NT2/D1 (cell line): ENCODE measurements around the gene ZNF391.
"Not testable (repeated sequence)": the region's sequence is repeated elsewhere in the genome, so short reads cannot be mapped to it uniquely, and the experiment has no call there.

ENCODE experiments used
- DNase-seq: peaks from one replicate; pipeline ENCODE4 v3.0.0-alpha.2; 2011; ENCODE audit warnings: low read depth, low spot score
- H3K27me3 ChIP-seq: 2 replicates; pipeline ENCODE4 v1.6.0; 2011; ENCODE audit warnings: mild to moderate bottlenecking; ENCODE audit not compliant: insufficient read length, insufficient read depth
- H3K36me3 ChIP-seq: 2 replicates; pipeline ENCODE4 v1.6.1; 2011; ENCODE audit warnings: mild to moderate bottlenecking, low read length, mixed read lengths; ENCODE audit not compliant: insufficient read depth, insufficient read length
- H3K4me1 ChIP-seq: 2 replicates; pipeline ENCODE4 v1.5.1; 2011; ENCODE audit not compliant: insufficient read depth, insufficient read length
- H3K4me3 ChIP-seq: 2 replicates; pipeline ENCODE4 v1.5.1; 2011; ENCODE audit warnings: low read depth; ENCODE audit not compliant: insufficient read length
- H3K9ac ChIP-seq: 2 replicates; pipeline ENCODE4 v1.6.0; 2011; ENCODE audit warnings: low read depth; ENCODE audit not compliant: insufficient read length
- H3K9me3 ChIP-seq: 2 replicates; pipeline ENCODE4 v1.5.1; 2011; ENCODE audit warnings: mild to moderate bottlenecking, low read length; ENCODE audit not compliant: insufficient read depth
- SUZ12 ChIP-seq: IDR thresholded peaks from 2 replicates; pipeline ENCODE4 v1.6.1; 2011; ENCODE audit not compliant: insufficient read length, insufficient read depth; ENCODE audit errors: extremely low read depth
- YY1 ChIP-seq: IDR thresholded peaks from 2 replicates; pipeline ENCODE4 v1.6.1; 2011; ENCODE audit not compliant: insufficient read length, insufficient read depth
- ZNF274 ChIP-seq: IDR thresholded peaks from 2 replicates; pipeline ENCODE4 v1.6.1; 2011; ENCODE audit warnings: mild to moderate bottlenecking, low read depth, low read length

Gene ZNF391

GRCh38 chr6:27375613-27376079, 12.9 kb upstream of the ZNF391 start:
- TF ChIP-seq SUZ12 (no peak), YY1 (no peak), ZNF274 (no peak)
- Histone ChIP-seq H3K27me3 (no peaks in the 10 kb centered on the region), H3K4me3 (no peak overlapping the region), H3K9me3 (no peaks in the 10 kb centered on the region), H3K9ac (no peak overlapping the region), H3K36me3 (no peaks in the 10 kb centered on the region), H3K4me1 (no peaks in the 10 kb centered on the region)
- no peak for DNase-seq

- not testable (repeated sequence) for DNase-seq, H3K36me3 ChIP-seq, H3K9me3 ChIP-seq, H3K27me3 ChIP-seq, H3K9ac ChIP-seq, H3K4me3 ChIP-seq, H3K4me1 ChIP-seq
Measured at GRCh38 chr6:27378406-27378805, 10.2 kb upstream of the ZNF391 start.

GRCh38 chr6:27381001-27381400, 7.6 kb upstream of the ZNF391 start:
- not testable (repeated sequence) for H3K9ac ChIP-seq, H3K4me3 ChIP-seq, H3K36me3 ChIP-seq, DNase-seq, H3K27me3 ChIP-seq, H3K4me1 ChIP-seq, H3K9me3 ChIP-seq

GRCh38 chr6:27383011-27383410, 5.5 kb upstream of the ZNF391 start:
- Histone ChIP-seq H3K9me3 (peaks cover 6% of the 10 kb centered on the region; the same call in 1 of the 2 replicates), H3K27me3 (no peaks in the 10 kb centered on the region), H3K4me1 (no peaks in the 10 kb centered on the region), H3K36me3 (no peaks in the 10 kb centered on the region), H3K4me3 (no peak overlapping the region), H3K9ac (no peak overlapping the region)
- TF ChIP-seq ZNF274 (no peak), SUZ12 (no peak), YY1 (no peak)
- no peak for DNase-seq

- no peak overlapping the region for H3K9ac ChIP-seq
- H3K9me3 ChIP-seq, result peaks cover 6% of the 10 kb centered on the region; the same call in 1 of the 2 replicates
- H3K36me3 ChIP-seq, result no peaks in the 10 kb centered on the region
- no peaks in the 10 kb centered on the region for H3K4me1 ChIP-seq
- no peaks in the 10 kb centered on the region for H3K27me3 ChIP-seq
- no peak overlapping the region for H3K4me3 ChIP-seq
- TF ChIP-seq SUZ12 (no peak), YY1 (no peak), ZNF274 (no peak)
- DNase-seq, result no peak
Measured at GRCh38 chr6:27383481-27383880, 5.1 kb upstream of the ZNF391 start.

- no peak overlapping the region for H3K9ac ChIP-seq
- no peak for DNase-seq
- H3K4me3 ChIP-seq, result no peak overlapping the region
- no peaks in the 10 kb centered on the region for H3K4me1 ChIP-seq
- H3K27me3 ChIP-seq, result no peaks in the 10 kb centered on the region
- TF ChIP-seq SUZ12 (no peak), YY1 (no peak), ZNF274 (no peak)
- peaks cover 28% of the 10 kb centered on the region; the same call in 1 of the 2 replicates for H3K9me3 ChIP-seq
- H3K36me3 ChIP-seq, result peaks cover 15% of the 10 kb centered on the region
Measured at GRCh38 chr6:27392623-27393022, 4.1 kb downstream of the ZNF391 start.

GRCh38 chr6:27394073-27394472, 5.5 kb downstream of the ZNF391 start:
- DNase-seq, result no peak
- H3K4me3 ChIP-seq, result no peak overlapping the region
- H3K4me1 ChIP-seq, result no peaks in the 10 kb centered on the region
- peaks cover 39% of the 10 kb centered on the region; the same call in 1 of the 2 replicates for H3K9me3 ChIP-seq
- no peak overlapping the region for H3K9ac ChIP-seq
- TF ChIP-seq ZNF274 (no peak), YY1 (no peak), SUZ12 (no peak)
- peaks cover 21% of the 10 kb centered on the region for H3K36me3 ChIP-seq
- H3K27me3 ChIP-seq, result no peaks in the 10 kb centered on the region
